ENCODE results near the gene HIC1.
A peak's percentile ranks its signal among the peaks of the same experiment; 100 is the strongest.

HIC1 gene

DNA sequence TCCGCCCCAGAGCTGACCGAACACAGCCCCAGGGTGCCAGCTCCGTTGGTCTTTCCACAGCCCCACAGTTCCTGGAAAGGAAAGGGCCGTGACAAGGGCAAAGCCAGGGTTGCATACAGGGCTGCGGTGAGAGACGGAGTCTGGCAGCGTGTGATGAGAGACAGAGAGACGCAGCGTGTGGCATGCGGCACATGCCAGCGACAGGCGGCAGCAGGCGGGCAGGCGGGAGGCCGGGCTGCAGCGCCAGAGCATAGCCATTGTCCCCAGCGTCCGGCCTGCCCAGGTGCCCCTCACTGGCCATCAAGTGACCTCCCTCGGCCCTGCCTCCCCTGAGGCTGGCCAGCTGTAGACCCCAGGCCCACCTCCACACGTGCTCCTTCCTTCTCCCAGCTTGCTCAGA is 38.4 kb upstream of the HIC1 start:
- peaks cover 50% of the 10 kb centered on the region for H4K20me1 ChIP-seq
- H3K27me3 ChIP-seq: no peaks in the 10 kb centered on the region
- H3K9ac ChIP-seq: peak overlapping the region; percentile 72; the same call in 1 of the 2 replicates
- H3K4me3 ChIP-seq: no peak overlapping the region
- peak overlapping the region; percentile 89 for H3K27ac ChIP-seq
- H3K4me1 ChIP-seq: peaks cover 99% of the 10 kb centered on the region
- H3K9me3 ChIP-seq: no peaks in the 10 kb centered on the region
- TF ChIP-seq Cebpa-rat (IDR thresholded peaks at IDR 0.05): no peak
- H3K4me2 ChIP-seq: peak overlapping the region; percentile 100
- H3K36me3 ChIP-seq: 0 out of 2 replicates have a peak, but pooled peaks cover 5% of the 10 kb centered on the region

GRCh38 chr17:2017274-2017941 is 37.5 kb upstream of the HIC1 start:
- Histone ChIP-seq H3K36me3 (0 out of 2 replicates have a peak, but pooled peaks cover 5% of the 10 kb centered on the region), H3K9me3 (no peaks in the 10 kb centered on the region), H3K27me3 (no peaks in the 10 kb centered on the region), H3K27ac (peak overlapping the region; percentile 89), H3K4me1 (peaks cover 99% of the 10 kb centered on the region), H3K9ac (peak overlapping the region; percentile 72), H3K4me3 (peak overlapping the region; percentile 56), H4K20me1 (peaks cover 50% of the 10 kb centered on the region), H3K4me2 (peak overlapping the region; percentile 100)
- TF ChIP-seq Cebpa-rat (IDR thresholded peaks at IDR 0.05): no peak

- Histone ChIP-seq H3K4me1 (peaks cover 98% of the 10 kb centered on the region), H3K9ac (peak overlapping the region; percentile 72; the same call in 1 of the 2 replicates), H3K4me3 (peak overlapping the region; percentile 56), H3K9me3 (no peaks in the 10 kb centered on the region), H4K20me1 (peaks cover 50% of the 10 kb centered on the region), H3K27me3 (no peaks in the 10 kb centered on the region), H3K36me3 (0 out of 2 replicates have a peak, but pooled peaks cover 4% of the 10 kb centered on the region), H3K27ac (peak overlapping the region; percentile 89), H3K4me2 (peak overlapping the region; percentile 100)
- TF ChIP-seq Cebpa-rat (IDR thresholded peaks at IDR 0.05): no peak
Measured at GRCh38 chr17:2018716-2019510, 36.0 kb upstream of the HIC1 start.

- peak overlapping the region; percentile 89 for H3K27ac ChIP-seq
- no peaks in the 10 kb centered on the region for H3K36me3 ChIP-seq
- peaks cover 50% of the 10 kb centered on the region for H4K20me1 ChIP-seq
- H3K4me3 ChIP-seq: no peak overlapping the region; the same call in 1 of the 2 replicates
- peak overlapping the region; percentile 72; the same call in 1 of the 2 replicates for H3K9ac ChIP-seq
- H3K27me3 ChIP-seq: peaks cover 8% of the 10 kb centered on the region; the same call in 1 of the 2 replicates
- H3K4me1 ChIP-seq: peaks cover 94% of the 10 kb centered on the region
- H3K4me2 ChIP-seq: peak overlapping the region; percentile 100
- no peaks in the 10 kb centered on the region for H3K9me3 ChIP-seq
- no peak for TF ChIP-seq Cebpa-rat (IDR thresholded peaks at IDR 0.05)
Measured at GRCh38 chr17:2019723-2020122, 35.2 kb upstream of the HIC1 start.

DNA sequence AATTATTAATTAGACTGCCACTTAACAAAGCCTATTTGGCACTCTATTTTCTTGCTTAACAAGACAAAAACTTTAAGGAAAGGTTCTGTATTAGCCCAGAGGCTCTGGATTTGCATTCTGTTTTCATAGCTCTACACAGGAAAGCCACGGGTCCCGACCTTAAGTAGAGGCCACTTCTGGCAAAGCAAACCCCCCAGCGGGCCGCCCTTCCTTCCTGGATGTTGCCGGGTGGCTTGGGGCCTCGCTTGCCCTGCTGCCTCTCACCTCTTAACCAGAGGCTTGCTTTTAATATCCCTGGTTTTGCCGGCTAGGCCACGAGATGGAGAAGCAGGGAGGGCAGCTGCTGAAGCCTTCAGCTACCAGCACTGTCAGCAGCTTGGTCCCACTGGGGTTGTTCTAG is 34.2 kb upstream of the HIC1 start:
- Histone ChIP-seq H3K9ac (peak overlapping the region; percentile 57), H3K4me1 (peaks cover 87% of the 10 kb centered on the region), H3K36me3 (no peaks in the 10 kb centered on the region), H4K20me1 (peaks cover 50% of the 10 kb centered on the region), H3K27me3 (peaks cover 14% of the 10 kb centered on the region; the same call in 1 of the 2 replicates), H3K27ac (peak overlapping the region; percentile 52), H3K4me2 (peak overlapping the region; percentile 100), H3K9me3 (no peaks in the 10 kb centered on the region), H3K4me3 (peak overlapping the region; percentile 33)
- no peak for TF ChIP-seq Cebpa-rat (IDR thresholded peaks at IDR 0.05)

DNA sequence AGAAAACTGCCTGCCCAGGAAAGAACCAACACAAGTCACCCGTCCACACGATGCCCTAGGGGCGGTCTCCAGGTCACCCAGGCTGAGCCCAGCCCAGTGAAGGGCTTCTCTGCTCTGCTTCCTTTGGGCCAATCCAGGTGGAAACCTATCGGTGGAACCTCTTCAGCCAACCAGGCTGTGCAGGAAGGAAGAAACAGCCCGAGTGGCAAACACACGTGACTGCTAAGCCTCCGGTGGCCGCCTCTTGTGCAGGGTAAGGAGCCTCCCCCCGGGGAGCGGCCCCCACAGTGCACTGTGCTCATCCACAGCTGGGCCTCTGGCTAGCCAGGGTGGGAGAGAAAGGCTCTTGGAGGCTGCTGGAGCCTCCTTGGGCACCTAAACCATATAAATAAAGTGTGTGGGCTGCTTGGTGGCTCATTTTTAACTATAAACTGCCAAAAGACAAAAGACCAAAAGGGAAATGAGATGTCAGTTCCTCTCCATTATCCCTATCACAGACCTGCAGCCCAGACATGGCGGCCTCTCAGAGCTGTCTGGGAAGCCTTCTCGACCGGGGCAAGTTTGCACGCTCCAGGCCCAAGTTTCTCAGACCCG is 32.2 kb upstream of the HIC1 start:
- TF ChIP-seq Cebpa-rat (IDR thresholded peaks at IDR 0.05): no peak
- H3K4me2 ChIP-seq: peak overlapping the region; percentile 100
- no peaks in the 10 kb centered on the region for H3K36me3 ChIP-seq
- peak overlapping the region; percentile 67 for H3K9ac ChIP-seq
- H3K9me3 ChIP-seq: no peaks in the 10 kb centered on the region
- peaks cover 78% of the 10 kb centered on the region for H3K4me1 ChIP-seq
- peaks cover 36% of the 10 kb centered on the region for H4K20me1 ChIP-seq
- peaks cover 23% of the 10 kb centered on the region; the same call in 1 of the 2 replicates for H3K27me3 ChIP-seq
- H3K4me3 ChIP-seq: peak overlapping the region; percentile 79
- H3K27ac ChIP-seq: peak overlapping the region; percentile 76

DNA sequence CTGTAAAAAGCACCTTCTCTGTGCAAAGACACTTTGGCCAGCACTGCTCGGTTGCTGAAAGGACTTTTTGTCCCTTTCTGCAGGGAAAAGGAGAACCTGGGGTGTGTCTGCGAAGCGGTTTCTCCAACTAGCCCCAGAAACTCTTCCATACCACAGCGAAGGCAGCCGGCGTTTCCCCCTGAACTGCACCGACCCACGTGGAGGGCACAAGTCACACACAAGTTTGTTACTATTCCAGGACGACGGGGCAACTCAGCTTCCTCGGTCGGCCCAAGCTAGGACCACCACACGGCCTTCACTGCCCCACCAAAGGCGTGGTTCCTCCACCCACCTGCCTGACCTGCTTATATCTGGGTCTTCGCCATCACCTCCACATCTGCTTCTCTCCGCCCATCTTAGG is 31.6 kb upstream of the HIC1 start:
- H3K4me2 ChIP-seq: peak overlapping the region; percentile 100
- H3K36me3 ChIP-seq: no peaks in the 10 kb centered on the region
- peak overlapping the region; percentile 67 for H3K9ac ChIP-seq
- peak overlapping the region; percentile 76 for H3K27ac ChIP-seq
- peaks cover 31% of the 10 kb centered on the region for H4K20me1 ChIP-seq
- TF ChIP-seq Cebpa-rat (IDR thresholded peaks at IDR 0.05): no peak
- H3K27me3 ChIP-seq: peaks cover 25% of the 10 kb centered on the region; the same call in 1 of the 2 replicates
- H3K9me3 ChIP-seq: no peaks in the 10 kb centered on the region
- H3K4me3 ChIP-seq: peak overlapping the region; percentile 79
- peaks cover 78% of the 10 kb centered on the region for H3K4me1 ChIP-seq

DNA sequence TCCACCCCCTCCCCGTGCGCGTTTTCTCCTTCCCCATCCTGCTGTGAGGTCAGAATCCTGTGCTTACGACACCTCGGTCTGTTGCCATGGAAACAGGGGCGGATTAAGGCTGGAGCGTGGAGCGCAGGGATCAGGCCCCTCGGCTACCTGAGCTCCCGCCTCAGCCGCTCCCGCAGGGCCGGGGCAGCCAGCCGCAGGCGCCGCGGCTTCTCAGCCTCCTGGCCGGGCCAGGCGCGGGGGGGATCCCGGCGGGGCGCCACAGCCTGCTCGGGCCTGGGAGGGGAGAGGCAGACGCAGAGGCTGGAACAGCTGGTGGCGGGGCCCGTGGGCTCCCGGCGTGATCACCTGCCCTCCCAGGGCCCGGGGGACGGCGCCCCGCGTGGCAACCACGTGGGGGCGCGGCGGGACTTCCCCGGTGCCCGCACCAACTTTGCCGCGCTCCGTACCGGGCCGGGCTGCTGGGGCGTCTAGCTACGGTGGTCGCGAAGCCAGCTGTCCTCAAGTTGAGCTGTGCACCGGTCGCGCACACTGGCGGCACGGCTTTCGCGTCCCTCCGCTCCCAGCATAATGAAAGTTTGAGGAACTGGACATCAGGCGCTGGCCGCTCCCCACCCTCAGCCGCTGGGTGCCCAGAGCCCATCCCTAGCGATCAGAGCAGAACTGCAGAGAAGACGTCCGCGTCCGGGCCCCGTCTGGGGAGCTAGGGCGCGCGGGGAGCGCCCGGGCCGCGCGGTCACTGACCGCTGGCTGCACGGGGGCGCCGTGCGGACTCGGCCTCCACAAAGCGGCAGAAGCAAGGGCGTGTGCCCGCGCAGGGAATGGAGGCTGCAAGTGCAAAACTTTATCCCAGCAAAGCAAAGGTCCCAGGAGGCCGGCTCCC is 31.0 kb upstream of the HIC1 start:
- H3K9me3 ChIP-seq: no peaks in the 10 kb centered on the region
- H3K4me2 ChIP-seq: peak overlapping the region; percentile 100
- H3K9ac ChIP-seq: peak overlapping the region; percentile 86
- peak overlapping the region; percentile 81 for H3K27ac ChIP-seq
- no peaks in the 10 kb centered on the region for H3K36me3 ChIP-seq
- H3K27me3 ChIP-seq: peaks cover 25% of the 10 kb centered on the region; the same call in 1 of the 2 replicates
- TF ChIP-seq Cebpa-rat (IDR thresholded peaks at IDR 0.05): no peak
- peaks cover 78% of the 10 kb centered on the region for H3K4me1 ChIP-seq
- H3K4me3 ChIP-seq: peak overlapping the region; percentile 79
- H4K20me1 ChIP-seq: peaks cover 24% of the 10 kb centered on the region
